ENCODE measurements around the gene HIRIP3.

The HIRIP3 gene

GRCh38 chr16:29973384-29974246 lies 21.8 kb downstream of the HIRIP3 start, which contains the start of gene TAOK2:
TSS of gene TAOK2 (plus strand) at chr16:29973868. CDS start at chr16:29977773, 3,905 bp downstream.
- TF ChIP-seq GATA2 (IDR thresholded peaks at IDR 0.05; ENCODE audit: low read depth, low read length) (no peak), GATA3 (IDR thresholded peaks at IDR 0.05; ENCODE audit: low read depth, low read length) (no peak)

GRCh38 chr16:29972992-29973383 lies 22.4 kb downstream of the HIRIP3 start:
- TF ChIP-seq GATA3 (IDR thresholded peaks at IDR 0.05; ENCODE audit: low read depth, low read length), result no peak
- TF ChIP-seq GATA2 (IDR thresholded peaks at IDR 0.05; ENCODE audit: low read depth, low read length), result no peak

GRCh38 chr16:29972500-29972899 lies 22.9 kb downstream of the HIRIP3 start:
- no peak for TF ChIP-seq GATA3 (IDR thresholded peaks at IDR 0.05; ENCODE audit: low read depth, low read length)

GRCh38 chr16:29971304-29971703 lies 24.1 kb downstream of the HIRIP3 start:
- TF ChIP-seq GATA2 (IDR thresholded peaks at IDR 0.05; ENCODE audit: low read depth, low read length) (no peak), GATA3 (IDR thresholded peaks at IDR 0.05; ENCODE audit: low read depth, low read length) (no peak)

- no peak for TF ChIP-seq GATA3 (IDR thresholded peaks at IDR 0.05; ENCODE audit: low read depth, low read length)
Measured at GRCh38 chr16:29968205-29968604, 27.2 kb downstream of the HIRIP3 start.

GRCh38 chr16:29963021-29963743 lies 32.2 kb downstream of the HIRIP3 start:
- TF ChIP-seq GATA2 (IDR thresholded peaks at IDR 0.05; ENCODE audit: low read depth, low read length) (no peak), GATA3 (IDR thresholded peaks at IDR 0.05; ENCODE audit: low read depth, low read length) (no peak)

- no peak for TF ChIP-seq GATA3 (IDR thresholded peaks at IDR 0.05; ENCODE audit: low read depth, low read length)
Measured at GRCh38 chr16:29962344-29962994, 32.9 kb downstream of the HIRIP3 start.

GRCh38 chr16:29961479-29962343 lies 33.7 kb downstream of the HIRIP3 start, which contains the start of gene TMEM219:
TSS of gene TMEM219 (plus strand) at chr16:29962079. CDS start at chr16:29963144, 1,065 bp downstream.
- TF ChIP-seq GATA2 (IDR thresholded peaks at IDR 0.05; ENCODE audit: low read depth, low read length) (no peak), GATA3 (IDR thresholded peaks at IDR 0.05; ENCODE audit: low read depth, low read length) (no peak)

- TF ChIP-seq GATA3 (IDR thresholded peaks at IDR 0.05; ENCODE audit: low read depth, low read length), result no peak
- no peak for TF ChIP-seq GATA2 (IDR thresholded peaks at IDR 0.05; ENCODE audit: low read depth, low read length)
Measured at GRCh38 chr16:29961127-29961478, 34.3 kb downstream of the HIRIP3 start.

- no peak for TF ChIP-seq GATA3 (IDR thresholded peaks at IDR 0.05; ENCODE audit: low read depth, low read length)
Measured at GRCh38 chr16:29959293-29959692, 36.1 kb downstream of the HIRIP3 start.

- no peak for TF ChIP-seq GATA3 (IDR thresholded peaks at IDR 0.05; ENCODE audit: low read depth, low read length)
Measured at GRCh38 chr16:29958756-29959155, 36.7 kb downstream of the HIRIP3 start.

GRCh38 chr16:29951625-29952365 lies 43.6 kb downstream of the HIRIP3 start:
- TF ChIP-seq GATA3 (IDR thresholded peaks at IDR 0.05; ENCODE audit: low read depth, low read length) (no peak), GATA2 (IDR thresholded peaks at IDR 0.05; ENCODE audit: low read depth, low read length) (no peak)

GRCh38 chr16:29950806-29951461 lies 44.5 kb downstream of the HIRIP3 start:
- TF ChIP-seq GATA3 (IDR thresholded peaks at IDR 0.05; ENCODE audit: low read depth, low read length) (no peak), GATA2 (IDR thresholded peaks at IDR 0.05; ENCODE audit: low read depth, low read length) (no peak)

All from SH-SY5Y (cell line).